HG02973 (cell line): ENCODE data around the gene ZBTB7A.

Source experiments
- ATAC-seq: cut with Tn5 transposase; IDR thresholded peaks from one replicate; pipeline ENCODE4 v1.9.1; 2021; ENCODE audit warnings: moderate library complexity; ENCODE audit not compliant: unreplicated experiment

ZBTB7A gene

DNA sequence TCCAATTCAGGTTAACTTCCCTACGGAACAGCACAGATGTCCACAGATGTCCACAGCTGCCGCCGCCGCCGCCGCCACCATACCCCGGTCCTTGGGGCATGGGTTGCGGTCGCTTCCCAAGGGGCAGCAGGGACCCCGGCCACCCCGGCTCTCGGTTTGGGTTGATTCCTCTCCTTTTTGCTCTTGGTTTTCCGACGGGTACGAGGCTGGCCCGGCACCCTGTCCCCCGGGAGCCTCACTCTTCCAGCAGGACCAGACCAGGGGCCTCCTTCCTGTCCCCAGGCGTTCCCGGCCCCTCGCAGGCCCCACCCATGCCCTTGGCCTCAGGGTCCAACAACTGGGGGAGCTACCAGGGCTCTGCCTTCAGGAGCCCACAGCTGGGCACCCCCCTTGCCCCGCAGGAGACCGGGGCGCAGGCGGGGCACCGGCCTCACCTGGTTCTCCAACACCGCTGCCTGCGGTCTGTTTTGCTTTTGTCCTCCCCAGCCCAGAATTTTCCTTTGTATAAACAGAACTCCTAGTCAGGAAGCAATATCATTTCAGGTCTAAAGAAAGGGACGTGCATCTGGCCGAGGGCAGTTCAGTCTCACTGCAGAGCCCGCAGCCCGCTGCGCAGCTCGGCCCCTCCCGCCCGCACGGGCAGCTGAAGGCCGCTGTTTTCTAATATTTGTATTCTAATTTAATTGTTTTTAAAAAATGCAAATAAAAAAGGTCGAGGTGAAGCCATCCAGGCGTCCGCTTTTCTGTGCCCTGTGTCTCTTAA, 27.9 kb downstream of the ZBTB7A start:
- ATAC-seq = no peak

DNA sequence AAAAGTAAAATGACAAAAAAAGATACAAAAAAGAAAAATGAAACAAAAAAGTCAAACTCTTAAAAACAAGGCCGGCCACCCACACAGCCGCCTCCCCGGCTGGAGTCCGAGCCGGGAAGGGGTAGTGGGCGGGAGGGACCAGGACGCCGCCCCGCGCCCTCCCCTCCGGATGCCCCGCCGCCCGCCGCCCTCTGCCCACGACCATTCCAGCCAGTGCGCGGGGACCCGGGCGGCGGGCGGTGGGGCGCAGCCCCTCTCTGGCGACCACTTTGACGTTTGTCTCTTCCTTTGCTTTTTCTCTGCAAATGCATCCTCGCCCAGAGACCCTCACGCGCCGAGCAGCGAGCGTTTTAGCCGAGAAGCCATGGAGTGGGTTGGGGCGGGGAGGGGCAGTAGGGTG, 28.6 kb downstream of the ZBTB7A start:
- no peak for ATAC-seq

DNA sequence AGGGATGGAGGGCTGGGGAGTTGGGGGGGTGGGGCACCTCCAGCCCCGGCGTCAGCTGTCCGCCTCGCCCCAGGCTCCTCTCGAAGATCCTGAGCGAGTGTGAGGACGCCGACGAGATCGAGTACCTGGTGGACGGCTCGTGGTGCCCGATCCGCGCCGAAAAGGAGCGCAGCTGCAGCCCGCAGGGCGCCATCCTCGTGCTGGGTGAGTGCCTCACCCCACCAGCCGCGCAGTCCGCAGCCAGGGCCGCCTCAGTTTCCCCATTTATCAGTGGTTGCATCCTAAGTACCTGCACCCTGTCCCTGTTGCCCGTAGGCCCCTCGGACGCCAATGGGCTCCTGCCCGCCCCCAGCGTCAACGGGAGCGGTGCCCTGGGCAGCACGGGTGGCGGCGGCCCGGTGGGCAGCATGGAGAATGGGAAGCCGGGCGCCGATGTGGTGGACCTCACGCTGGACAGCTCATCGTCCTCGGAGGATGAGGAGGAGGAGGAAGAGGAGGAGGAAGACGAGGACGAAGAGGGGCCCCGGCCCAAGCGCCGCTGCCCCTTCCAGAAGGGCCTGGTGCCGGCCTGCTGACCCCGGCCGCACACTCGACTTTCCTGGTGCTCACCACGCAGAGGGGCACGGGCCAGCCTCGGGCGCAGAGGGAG, 29.3 kb downstream of the ZBTB7A start:
- no peak for ATAC-seq

DNA sequence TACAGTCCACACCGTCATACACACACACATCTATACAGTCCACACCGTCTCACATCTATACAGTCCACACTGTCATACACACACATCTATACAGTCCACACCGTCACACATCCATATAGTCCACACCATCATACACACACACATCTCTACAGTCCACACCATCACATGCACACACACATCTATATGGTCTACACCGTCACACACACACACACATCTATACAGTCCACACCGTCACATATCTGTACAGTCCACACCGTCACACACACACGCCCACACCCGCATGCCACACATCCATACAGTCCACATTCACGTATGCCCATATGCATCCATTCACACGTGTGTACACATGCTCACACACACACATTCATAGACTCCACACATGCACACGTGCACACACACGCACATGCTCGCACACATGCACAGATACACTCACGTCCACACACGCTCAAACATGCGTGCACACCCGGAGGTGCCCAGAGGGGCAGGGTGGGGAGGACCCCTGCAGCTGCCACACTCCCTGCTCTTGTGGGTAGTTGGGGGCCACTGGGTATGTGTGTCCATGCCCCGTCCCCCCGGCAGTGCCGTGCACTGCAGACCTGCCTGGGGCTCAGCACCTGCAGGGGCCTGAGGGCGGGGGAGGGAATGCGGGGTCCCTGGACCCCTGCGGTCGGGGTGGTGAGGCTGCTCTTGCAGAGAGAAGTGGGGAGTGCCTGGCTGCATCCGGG, 30.0 kb downstream of the ZBTB7A start:
- no peak for ATAC-seq

DNA sequence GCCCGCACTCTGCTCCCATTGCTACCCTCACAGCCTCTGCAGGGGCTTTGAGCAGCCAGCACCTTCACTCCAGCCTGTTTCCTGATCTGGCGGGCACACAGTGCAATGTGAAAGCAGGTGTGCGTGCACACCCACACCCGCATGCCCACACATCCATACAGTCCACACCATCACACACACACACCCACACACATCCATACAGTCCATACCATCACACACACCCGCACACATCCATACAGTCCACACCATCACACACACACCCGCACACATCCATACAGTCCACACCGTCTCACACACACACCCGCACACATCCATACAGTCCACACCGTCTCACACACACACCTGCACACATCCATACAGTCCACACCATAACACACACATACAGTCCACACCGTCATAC, 31.1 kb downstream of the ZBTB7A start:
- ATAC-seq = no peak

DNA sequence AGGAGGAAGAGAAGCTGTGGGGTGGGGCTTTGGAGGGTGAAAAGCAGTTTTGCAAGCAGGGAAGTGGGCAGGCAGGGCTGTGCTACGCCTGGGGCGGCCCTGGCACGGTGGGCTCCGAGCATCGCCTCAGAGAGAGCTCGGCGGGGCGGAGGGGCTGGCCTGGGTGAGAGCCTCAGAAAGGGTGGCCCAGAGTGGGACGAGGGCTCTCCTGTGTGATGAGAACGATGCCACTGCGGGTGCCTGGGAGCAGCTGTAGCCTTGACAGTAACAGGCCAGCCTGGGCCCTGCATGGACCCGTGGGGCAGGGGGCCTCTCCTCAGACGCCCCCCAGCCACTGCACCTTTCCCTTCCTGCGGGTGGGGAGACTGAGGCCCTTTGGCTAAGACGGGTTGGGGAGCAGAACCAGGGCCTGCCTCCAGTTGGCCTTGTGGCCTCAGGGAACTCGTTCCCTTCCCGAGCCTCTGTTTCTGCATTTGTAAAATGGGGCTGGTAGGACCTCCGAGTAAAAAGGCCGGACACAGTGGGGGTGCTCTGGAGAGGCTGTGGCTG, 31.6 kb downstream of the ZBTB7A start:
- ATAC-seq = no peak

DNA sequence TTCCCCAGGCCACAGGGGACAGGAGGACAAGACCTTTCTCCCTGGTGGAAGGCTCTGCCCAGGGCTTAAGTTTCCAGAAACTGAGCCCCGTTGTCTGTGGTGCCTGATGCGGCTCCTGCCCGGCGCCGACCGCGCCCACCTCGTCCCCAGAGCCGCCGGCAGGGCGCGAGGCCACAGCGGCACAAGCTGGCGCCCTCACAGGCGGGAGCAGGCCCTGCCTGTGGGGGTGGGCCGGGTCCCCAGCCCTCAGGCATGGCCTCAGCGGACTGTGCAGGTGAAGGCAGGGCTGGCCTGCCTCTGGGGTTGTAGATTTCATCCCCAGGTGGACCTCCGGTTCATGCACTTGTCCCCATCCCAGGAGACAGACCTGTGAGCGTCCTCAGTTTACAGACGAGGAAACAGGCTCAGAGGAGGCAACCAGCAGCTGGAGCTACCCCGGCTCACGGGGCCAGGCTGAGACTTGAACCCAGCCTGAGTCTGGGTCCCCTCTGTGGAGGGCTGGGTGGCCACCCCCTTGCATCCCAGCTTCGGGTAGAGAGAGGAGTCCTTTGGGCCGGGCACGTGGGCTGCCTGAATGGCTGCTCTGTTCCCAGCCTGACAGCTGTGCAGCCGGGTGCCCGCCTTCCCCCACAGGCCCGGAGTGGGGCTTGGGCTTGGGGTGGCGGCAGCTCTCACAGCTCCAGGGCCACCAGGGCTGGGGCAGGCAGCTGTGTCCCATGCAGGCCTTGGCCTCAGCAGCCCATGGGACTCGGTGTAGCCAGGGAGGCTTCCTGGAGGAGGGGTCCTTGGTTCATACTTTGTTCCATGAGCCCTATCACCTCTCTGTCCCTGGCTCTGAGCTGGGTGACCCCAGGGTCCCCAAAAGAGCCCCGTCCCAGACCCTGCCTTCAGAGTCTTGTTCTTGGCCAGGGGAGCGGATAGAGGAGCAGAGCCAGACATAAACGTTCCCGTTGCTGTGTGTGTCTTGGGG, 32.4 kb downstream of the ZBTB7A start:
- no peak for ATAC-seq

DNA sequence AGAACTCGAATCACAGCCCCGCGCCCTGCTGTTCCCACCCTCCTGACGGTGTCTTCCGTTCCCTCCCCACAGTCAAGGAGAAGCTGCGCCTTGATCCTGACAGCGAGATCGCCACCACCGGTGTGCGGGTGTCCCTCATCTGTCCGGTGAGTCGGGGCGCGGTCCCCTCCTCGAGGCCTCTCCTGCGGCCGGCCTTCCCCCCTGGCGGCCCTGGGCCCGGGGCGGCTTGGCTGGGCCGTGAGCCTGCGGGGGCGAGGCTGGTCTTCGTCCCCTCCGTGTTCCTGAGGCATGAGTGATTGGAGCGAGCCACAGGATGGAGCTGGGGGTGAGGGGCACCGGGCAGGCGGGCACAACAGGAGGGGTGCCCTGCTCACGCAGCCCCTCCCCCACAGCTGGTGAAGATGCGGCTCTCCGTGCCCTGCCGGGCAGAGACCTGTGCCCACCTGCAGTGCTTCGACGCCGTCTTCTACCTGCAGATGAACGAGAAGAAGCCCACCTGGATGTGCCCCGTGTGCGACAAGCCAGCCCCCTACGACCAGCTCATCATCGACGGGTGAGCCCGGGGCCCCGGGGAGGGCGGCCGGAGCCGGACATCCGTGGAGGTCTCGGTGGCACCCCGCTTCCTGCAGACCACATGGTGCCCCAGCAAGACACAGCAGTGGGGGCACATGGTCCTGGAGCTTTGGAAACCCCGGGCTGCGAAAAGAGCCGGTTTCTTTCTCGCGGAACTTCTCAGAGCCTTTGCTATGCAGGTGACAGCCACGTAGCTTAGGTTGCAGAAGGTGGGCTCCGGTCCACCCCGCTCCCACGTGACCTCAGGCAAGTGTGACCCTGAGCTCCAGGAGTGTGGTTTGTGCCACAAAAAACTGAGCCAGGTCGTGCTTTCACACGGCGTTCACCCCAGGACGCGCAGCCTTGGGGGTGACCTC, 33.4 kb downstream of the ZBTB7A start:
- no peak for ATAC-seq

DNA sequence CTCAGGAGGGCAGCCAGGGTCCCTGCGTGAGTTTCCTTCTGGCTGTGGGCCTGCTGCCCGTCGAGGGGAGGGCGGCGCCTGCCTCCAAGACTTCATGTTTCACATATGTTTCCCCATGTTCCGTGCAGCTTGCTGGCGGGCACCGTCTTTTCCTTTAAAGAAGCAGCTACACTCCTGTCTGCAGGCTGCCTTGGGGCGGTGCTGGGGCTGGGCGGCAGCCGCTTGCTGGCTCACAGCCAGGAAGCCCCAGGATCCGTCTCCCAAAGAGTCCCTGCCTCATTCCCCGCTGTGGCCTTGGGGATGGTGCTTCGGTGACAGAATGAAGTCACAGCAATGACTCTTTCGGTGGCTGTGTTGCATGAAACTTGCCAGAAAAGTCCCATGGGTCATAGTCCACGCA, 34.3 kb downstream of the ZBTB7A start:
- ATAC-seq = no peak

DNA sequence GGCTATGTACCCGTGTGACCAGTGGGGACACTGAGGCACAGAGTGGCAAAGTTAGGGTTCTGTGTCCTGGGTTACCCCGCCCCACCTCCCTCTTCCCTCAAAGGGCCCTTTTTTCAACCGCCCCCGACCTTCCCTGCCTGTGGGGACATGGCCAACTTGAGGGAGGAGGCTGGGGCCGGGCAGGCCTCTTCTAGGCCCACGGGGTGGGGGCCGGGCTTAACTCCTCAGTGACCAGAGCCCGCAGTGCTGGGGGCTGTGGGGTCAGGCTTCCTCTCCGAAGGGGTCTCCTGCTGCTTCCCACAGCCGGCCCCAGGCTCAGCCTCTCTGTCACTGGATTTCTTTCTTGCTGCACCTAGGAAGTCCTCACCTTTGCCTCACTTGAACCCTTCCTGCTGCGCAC, 35.3 kb downstream of the ZBTB7A start:
- ATAC-seq = no peak

DNA sequence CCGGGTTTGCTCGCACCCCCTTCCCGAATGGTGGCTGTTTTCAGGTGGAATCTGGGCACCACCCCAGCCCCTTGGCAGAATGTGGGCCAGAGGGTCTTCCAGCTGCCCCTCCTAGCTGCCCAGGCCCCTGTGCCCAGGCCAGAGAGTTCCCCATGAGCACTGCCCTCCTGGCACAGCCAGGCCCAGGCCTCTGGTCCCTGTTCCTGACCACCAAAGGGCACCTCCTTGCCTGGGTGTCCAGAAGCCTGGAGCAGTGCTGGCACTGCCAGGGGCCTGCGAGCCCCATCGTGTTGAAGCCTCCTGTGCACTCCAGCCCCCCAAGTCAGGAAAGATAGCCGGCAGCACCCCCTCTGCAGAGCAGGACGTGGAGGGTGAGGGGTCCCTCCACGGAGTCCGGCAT, 35.7 kb downstream of the ZBTB7A start:
- no peak for ATAC-seq

DNA sequence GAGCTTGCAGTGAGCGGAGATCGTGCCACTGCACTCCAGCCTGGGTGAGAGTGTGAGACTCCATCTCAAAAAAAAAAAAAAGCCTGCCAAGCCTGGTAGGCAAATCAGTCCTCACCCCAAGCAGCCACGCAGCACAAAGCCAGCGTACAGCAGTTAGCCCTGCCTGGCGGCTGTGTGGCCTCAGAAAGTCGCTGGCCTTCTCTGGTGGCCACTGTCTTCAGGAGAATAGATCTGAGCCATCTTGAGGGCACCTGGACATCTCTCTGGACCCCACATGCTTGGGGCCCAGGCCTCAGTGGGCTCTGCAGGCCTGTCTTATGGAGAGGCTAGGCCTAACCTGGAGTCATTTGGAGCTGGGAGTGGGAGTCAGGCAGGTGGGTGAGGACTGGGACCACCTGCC, 36.1 kb downstream of the ZBTB7A start:
- no peak for ATAC-seq

DNA sequence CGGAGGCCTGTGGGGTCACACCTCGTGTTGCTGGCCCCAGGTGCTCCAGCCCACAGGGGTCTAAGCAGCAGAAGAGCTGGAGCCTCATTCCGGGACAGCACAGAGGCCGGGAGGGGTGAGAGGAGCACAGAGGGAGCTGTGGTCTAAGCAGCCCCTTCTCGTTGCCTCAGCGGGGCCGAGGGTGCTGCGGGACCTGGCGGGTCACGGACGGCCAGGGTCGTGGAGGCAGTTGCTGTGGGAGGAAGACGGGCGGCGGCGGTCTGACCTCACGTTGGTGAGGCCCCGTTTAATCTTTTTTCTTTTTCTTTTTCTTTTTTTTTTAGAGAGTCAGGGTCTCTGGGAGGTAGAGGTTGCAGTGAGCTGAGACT, 37.5 kb downstream of the ZBTB7A start:
- ATAC-seq = no peak

DNA sequence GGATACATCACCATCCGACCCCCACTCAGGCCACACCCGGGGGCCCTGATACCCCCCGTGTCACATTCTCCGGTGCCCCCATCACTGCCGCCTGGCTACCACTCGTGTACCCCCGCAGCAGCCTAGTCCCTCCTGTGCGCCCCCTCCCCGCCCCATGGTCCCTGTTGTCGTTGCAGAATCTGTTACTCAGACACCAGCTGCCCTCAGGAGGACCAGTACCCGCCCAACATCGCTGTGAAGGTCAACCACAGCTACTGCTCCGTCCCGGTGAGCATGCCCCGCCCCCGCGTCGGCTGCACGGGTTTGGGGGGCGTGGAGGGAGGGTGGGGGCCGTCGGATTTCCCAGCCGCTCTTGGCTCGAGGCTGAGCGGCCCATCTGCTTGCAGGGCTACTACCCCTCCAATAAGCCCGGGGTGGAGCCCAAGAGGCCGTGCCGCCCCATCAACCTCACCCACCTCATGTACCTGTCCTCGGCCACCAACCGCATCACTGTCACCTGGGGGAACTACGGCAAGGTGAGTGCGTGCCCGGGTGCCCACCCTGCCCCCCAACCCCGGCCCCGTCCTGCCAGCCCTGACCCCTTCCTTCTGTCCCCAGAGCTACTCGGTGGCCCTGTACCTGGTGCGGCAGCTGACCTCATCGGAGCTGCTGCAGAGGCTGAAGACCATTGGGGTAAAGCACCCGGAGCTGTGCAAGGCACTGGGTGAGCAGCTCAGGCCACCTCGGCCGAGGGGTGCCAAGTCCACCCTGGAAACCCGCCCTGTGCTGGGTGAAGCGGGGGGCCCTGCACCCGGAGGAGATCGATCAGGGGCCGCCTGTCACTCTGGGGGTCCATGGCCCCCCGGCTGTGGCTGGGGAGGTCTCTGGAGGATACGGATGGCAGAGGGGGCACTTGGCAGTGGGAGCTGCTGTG, 38.1 kb downstream of the ZBTB7A start:
- ATAC-seq = no peak

DNA sequence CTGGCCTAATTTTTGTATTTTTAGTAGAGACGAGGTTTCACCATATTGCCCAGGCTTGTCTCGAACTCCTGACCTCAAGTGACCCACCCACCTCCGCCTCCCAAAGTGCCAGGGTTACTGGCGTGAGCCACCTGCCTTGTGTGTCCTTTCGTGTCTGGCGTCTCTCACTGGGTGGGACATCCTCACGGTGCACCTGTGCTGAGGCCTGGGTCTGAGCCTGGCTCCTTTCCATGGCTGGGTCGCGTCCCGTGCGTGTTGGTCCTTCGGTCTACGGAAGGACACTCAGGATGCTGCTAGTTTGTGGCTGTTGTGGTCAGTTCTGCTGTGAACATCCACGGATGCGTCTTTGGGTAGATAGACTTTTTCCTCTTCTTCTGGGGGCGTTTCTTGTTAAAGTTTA, 39.6 kb downstream of the ZBTB7A start:
- ATAC-seq = no peak

DNA sequence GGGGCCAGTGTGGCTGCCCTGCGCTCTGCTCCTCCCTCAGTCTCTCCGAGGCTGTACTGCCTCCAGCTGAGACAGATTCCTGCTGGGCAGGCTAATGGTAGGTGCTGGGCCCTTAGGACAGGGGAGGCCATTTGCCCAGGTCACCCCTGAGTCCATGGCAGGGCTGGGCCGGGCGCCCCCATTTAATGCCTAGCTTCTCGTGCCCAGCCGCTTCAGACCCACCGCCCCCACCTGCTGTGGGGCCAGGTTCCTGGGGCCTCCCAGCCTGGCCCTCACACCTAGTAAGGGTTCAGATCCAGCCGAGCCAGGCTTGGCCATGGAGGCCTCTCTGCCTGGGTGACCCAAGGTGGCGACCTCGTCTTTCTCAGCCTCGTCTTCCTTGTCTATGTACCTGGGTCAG, 41.4 kb downstream of the ZBTB7A start:
- ATAC-seq = no peak

DNA sequence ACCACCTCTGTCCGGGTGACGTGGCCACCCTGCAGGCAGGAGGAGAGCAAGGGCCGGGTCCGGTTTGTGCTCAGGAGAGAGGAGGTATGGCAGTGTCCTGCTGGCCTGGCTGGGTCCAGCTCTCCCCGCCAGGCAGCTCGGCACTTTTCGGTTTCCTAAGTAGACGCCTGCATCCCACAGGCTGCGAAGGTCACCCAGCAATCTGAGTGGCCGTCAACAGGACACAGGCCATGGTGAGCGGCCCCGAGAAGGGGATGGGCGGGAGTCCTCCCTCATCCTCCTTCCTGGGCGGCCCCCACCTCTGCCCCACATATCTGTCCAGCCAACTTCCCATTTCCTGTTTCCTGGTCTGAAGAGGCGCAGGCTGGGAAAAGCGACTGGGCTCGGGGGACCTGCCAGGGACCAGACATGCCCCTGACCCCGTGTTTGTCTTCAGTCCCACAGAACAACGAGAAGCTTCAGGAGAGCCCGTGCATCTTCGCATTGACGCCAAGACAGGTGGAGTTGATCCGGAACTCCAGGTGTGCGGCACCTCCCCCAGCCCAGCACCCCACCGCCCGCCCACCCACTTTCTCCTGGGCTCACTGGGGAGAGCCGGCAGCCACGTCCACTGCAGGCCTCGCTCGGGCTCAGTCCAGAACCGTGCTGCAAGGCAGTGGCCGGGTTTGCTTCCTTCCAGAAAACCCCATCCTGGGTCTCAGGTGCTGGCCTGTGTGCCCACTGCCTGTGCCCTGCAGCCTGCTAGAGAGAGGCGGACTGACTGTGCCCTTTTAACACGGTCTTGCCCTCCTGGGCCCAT, 42.9 kb downstream of the ZBTB7A start:
- no peak for ATAC-seq

DNA sequence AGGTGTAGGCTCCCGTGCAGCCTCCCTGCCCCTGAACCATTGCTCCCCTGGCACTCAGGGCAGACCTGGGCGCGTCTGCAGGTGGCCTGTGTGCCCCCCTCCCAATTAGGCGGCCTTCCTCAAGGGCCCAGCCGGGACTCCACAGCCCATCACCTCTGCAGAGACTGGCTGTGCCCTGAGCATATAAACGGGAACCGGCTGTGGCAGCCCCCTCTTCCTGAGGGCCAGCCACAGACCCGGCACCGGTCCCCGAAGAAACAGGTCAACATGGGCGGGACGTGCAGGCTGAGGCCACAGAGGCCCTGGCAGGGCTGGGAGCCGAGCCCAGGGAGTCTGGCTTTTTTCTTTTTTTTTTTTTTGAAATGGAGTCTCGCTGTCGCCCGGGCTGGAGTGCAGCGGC, 47.1 kb downstream of the ZBTB7A start:
- no peak for ATAC-seq
